ENCODE measurements around the gene PLA1A. TPM values are rescaled to one million over a fixed set of nuclear protein-coding genes. Genes with fewer than 3 reads are reported as not detected.

PLA1A gene
- total and polyA plus RNA-seq, 2 of the 4 experiments (the other 2 are of a cell fraction): not detected

GRCh38 chr3:119639494-119640350 is 42.0 kb downstream of the PLA1A start:
- Histone ChIP-seq H4K8ac (ENCODE audit: low read depth in 2 of 2, low read length in 2 of 2) (no peak overlapping the region; a peak in 2 of 4 replicates), H3K9me3 (ENCODE audit: control insufficient read depth, insufficient read depth, low read length) (no peaks in the 10 kb centered on the region), H2AK9ac (replicated peaks; ENCODE audit: low read depth, low read length, poor library complexity) (no peak overlapping the region), H2AFZ (replicated peaks; ENCODE audit: low read length, poor library complexity) (no peak overlapping the region), H3K27me3 (ENCODE audit: control insufficient read depth, insufficient read depth, low read length) (no peaks in the 10 kb centered on the region), H3K36me3 (ENCODE audit: control insufficient read depth, insufficient read depth, low read length) (no peaks in the 10 kb centered on the region), H3K18ac (ENCODE audit: low read depth, low read length) (peak overlapping the region; percentile 82), H2AK5ac (ENCODE audit: low read depth, low read length) (no peak overlapping the region), H4K5ac (ENCODE audit: low read depth, low read length) (peak overlapping the region; percentile 81; the same call in 1 of the 2 replicates), H3K56ac (ENCODE audit: extremely low read depth, insufficient read depth, low read length) (no peak overlapping the region), H3K79me1 (ENCODE audit: low read depth in 1 of 2, low read length in 2 of 2) (no peaks in the 10 kb centered on the region), H3K23ac (ENCODE audit: low read depth, low read length) (no peak overlapping the region), H3K14ac (replicated peaks; ENCODE audit: low read depth, low read length) (no peak overlapping the region), H3K4me2 (ENCODE audit: low read depth, low read length) (no peak overlapping the region), H3K4me1 (ENCODE audit: control insufficient read depth, insufficient read depth, low read length) (peaks cover 20% of the 10 kb centered on the region), H2BK15ac (ENCODE audit: low read depth, low read length) (no peak overlapping the region; the same call in 2 of the 3 replicates), H3K27ac (ENCODE audit: insufficient read depth, low read length) (no peak overlapping the region), H2BK5ac (ENCODE audit: low read depth, low read length, poor library complexity, severe bottlenecking) (no peak overlapping the region), H3K4ac (ENCODE audit: low read depth, low read length) (peak overlapping the region; percentile 52; the same call in 1 of the 2 replicates), H4K20me1 (ENCODE audit: insufficient read depth, low read length) (no peaks in the 10 kb centered on the region), H2BK120ac (ENCODE audit: low read depth, low read length) (peak overlapping the region; percentile 18; the same call in 1 of the 2 replicates), H4K91ac (ENCODE audit: insufficient read depth, low read depth, low read length) (0 out of 2 replicates have a peak overlapping the region, but pooled peaks have one; percentile 40), H3K4me3 (ENCODE audit: insufficient read depth, low read depth, low read length) (no peak overlapping the region), H3K9ac (ENCODE audit: low read depth, low read length) (no peak overlapping the region), H3K9me1 (ENCODE audit: insufficient read depth, low read length) (peaks cover 11% of the 10 kb centered on the region), H2BK20ac (ENCODE audit: low read depth, low read length) (peak overlapping the region; percentile 38; the same call in 1 of the 2 replicates)
- intact Hi-C loops (cut with micrococcal nuclease) (no loop called here), in situ Hi-C loops (cut with MboI; ENCODE audit: low sequenced_read_pairs) (no loop called here), dilution Hi-C loops (cut with HindIII; ENCODE audit: low sequenced_read_pairs, unreplicated experiment) (no loop called here)
- TF ChIP-seq MAFK (IDR thresholded peaks at IDR 0.05; ENCODE audit: low read depth, low read length): no peak
- TF ChIP-seq MXI1 (IDR thresholded peaks at IDR 0.05; ENCODE audit: borderline replicate concordance, low read depth, low read length): no peak
- TF ChIP-seq FOS (IDR thresholded peaks at IDR 0.05; ENCODE audit: low read depth, low read length): no peak
- TF ChIP-seq POLR2A (IDR thresholded peaks at IDR 0.05; ENCODE audit: low read depth, low read length): no peak
- TF ChIP-seq RCOR1 (IDR thresholded peaks at IDR 0.05; ENCODE audit: insufficient replicate concordance, low read length): no peak
- TF ChIP-seq CEBPB (IDR thresholded peaks at IDR 0.05; ENCODE audit: low read depth, low read length): no peak
- TF ChIP-seq USF2 (IDR thresholded peaks at IDR 0.05; ENCODE audit: low read depth, low read length): no peak
- TF ChIP-seq, protein P1, sequence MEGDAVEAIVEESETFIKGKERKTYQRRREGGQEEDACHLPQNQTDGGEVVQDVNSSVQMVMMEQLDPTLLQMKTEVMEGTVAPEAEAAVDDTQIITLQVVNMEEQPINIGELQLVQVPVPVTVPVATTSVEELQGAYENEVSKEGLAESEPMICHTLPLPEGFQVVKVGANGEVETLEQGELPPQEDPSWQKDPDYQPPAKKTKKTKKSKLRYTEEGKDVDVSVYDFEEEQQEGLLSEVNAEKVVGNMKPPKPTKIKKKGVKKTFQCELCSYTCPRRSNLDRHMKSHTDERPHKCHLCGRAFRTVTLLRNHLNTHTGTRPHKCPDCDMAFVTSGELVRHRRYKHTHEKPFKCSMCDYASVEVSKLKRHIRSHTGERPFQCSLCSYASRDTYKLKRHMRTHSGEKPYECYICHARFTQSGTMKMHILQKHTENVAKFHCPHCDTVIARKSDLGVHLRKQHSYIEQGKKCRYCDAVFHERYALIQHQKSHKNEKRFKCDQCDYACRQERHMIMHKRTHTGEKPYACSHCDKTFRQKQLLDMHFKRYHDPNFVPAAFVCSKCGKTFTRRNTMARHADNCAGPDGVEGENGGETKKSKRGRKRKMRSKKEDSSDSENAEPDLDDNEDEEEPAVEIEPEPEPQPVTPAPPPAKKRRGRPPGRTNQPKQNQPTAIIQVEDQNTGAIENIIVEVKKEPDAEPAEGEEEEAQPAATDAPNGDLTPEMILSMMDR (conservative IDR thresholded peaks at IDR 0.05; ENCODE audit: low read depth, low read length): no peak
- no peak for TF ChIP-seq BHLHE40 (IDR thresholded peaks at IDR 0.05; ENCODE audit: low read depth, low read length)
- TF ChIP-seq NFE2L2 (IDR thresholded peaks at IDR 0.05; ENCODE audit: low read depth, low read length): no peak
- no peak for TF ChIP-seq CHD1 (IDR thresholded peaks at IDR 0.05; ENCODE audit: low read depth, low read length)
- TF ChIP-seq SMC3 (IDR thresholded peaks at IDR 0.05; ENCODE audit: low read depth, low read length): no peak
- ChIA-PET POLR2A (ENCODE audit: unreplicated experiment) (no interaction called here), CTCF (no interaction called here)
- no TSS peak for BruUV-seq (replicated peaks)
- WGBS, 2 experiments (ENCODE audit: extremely low coverage in 2 of 2, insufficient read length in 1 of 2): no CpG with 5 or more reads among the region's 2 CpGs
- DNase-seq (no peak), ATAC-seq (ENCODE audit: low read depth) (no peak)

All from IMR-90 (cell line).